Measurements from ENCODE around the gene RFK.

The RFK gene

DNA sequence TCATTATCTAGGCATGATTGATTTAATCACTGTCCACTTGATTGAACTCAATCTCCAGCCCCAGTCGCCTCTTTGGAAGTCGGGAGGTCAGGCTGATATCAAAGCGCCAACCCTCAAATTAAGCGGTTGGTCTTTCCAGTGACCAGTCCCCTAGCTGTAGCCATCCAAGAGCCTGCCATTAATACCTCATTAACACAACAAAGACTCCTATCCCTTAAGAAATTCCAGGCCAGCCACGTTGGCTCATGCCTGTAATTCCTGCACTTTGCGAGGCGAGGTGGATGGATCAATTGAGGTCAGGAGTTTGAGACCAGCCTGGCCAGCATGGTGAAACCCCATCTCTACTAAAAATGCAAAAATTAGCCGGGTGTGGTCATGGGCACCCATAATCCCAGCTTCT lies 37.4 kb upstream of the RFK start:
- Histone ChIP-seq H3K9me3 (ENCODE audit: low read depth, low read length) (no peaks in the 10 kb centered on the region), H3K27ac (no peak overlapping the region), H3K4me3 (no peak overlapping the region), H3K36me3 (ENCODE audit: insufficient read depth, low read length) (no peaks in the 10 kb centered on the region), H3K9ac (ENCODE audit: insufficient read length) (no peak overlapping the region)
- TF ChIP-seq FOXP2 (optimal IDR thresholded peaks at IDR 0.05; ENCODE audit: control extremely low read depth, extremely low read length, insufficient read depth) (no peak), POLR2AphosphoS5 (IDR thresholded peaks at IDR 0.05; ENCODE audit: borderline replicate concordance, low read depth, low read length) (no peak), EZH2 (IDR thresholded peaks at IDR 0.05) (no peak)
- no peak for DNase-seq (ENCODE audit: low read depth, low spot score)

DNA sequence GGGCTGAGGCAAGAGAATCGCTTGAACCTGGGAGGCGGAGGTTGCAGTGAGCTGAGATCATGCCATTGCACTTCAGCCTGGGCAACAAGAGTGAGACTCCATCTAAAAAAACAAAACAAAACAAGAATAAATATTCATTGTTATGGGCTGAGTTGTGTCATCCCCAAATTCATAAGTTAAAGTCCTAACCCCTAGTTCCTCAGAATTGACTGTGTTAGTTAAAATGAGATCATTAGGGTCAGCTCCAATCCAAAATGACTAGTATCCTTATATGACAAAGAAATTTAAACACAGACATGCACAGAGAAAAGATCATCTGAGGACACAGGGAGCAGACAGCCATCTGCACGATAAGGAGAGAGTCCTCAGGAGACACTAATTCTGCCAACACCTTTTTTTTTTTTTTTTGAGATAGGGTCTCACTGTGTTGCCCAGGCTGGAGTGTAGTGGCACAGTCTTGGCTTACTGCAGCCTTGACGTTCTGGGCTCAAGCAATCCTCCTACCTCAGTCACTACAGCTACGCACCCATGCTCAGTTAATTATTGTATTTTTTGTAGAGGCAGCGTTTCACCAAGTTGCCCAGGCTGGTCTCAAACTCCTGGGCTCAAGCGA lies 32.7 kb upstream of the RFK start:
- no peak for TF ChIP-seq EZH2 (IDR thresholded peaks at IDR 0.05)
- TF ChIP-seq POLR2AphosphoS5 (IDR thresholded peaks at IDR 0.05; ENCODE audit: borderline replicate concordance, low read depth, low read length), result no peak
- TF ChIP-seq FOXP2 (optimal IDR thresholded peaks at IDR 0.05; ENCODE audit: control extremely low read depth, extremely low read length, insufficient read depth), result no peak
- no peak for DNase-seq (ENCODE audit: low read depth, low spot score)
- Histone ChIP-seq H3K9ac (ENCODE audit: insufficient read length) (no peak overlapping the region), H3K4me3 (no peak overlapping the region), H3K27ac (no peak overlapping the region), H3K36me3 (ENCODE audit: insufficient read depth, low read length) (no peaks in the 10 kb centered on the region), H3K9me3 (ENCODE audit: low read depth, low read length) (no peaks in the 10 kb centered on the region)

DNA sequence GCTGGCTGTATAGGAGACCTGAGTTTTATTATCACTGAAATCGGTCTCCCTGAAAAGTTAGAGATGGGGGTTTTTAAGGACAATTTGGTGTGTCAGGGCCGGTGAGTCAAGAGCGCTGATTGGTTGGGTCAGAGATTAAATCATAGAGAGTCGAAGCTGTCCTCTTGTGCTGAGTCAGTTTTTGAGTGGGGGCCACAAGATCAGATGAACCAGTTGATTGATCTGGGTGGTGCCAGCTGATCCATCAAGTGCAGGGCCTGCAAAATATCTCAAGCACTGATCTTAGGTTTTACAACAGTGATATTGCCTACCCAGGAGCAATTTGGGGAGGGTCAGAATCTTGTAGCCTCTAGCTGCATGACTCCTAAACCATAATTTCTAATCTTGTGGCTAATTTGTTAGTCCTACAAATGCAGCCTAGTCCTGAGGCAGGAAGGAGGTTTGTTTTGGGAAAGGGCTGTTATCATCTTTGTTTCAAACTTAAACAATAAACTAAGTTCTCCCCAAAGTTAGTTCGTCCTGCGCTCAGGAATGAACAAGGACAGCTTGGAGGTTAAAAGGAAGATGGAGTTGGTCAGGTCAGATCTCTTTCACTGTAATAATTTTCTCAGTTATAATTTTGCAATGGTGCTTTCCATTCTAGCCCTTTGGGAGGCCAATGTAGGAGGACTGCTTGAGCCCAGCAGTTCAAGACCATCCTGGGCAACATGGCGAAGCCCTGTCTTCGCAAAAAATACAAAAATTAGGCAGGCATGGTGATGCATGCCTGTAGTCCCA lies 31.6 kb upstream of the RFK start:
- no peak overlapping the region for H3K27ac ChIP-seq
- H3K36me3 ChIP-seq (ENCODE audit: insufficient read depth, low read length), result no peaks in the 10 kb centered on the region
- H3K9ac ChIP-seq (ENCODE audit: insufficient read length), result no peak overlapping the region
- H3K9me3 ChIP-seq (ENCODE audit: low read depth, low read length), result no peaks in the 10 kb centered on the region
- TF ChIP-seq POLR2AphosphoS5 (IDR thresholded peaks at IDR 0.05; ENCODE audit: borderline replicate concordance, low read depth, low read length), result no peak
- TF ChIP-seq EZH2 (IDR thresholded peaks at IDR 0.05), result no peak
- no peak for TF ChIP-seq FOXP2 (optimal IDR thresholded peaks at IDR 0.05; ENCODE audit: control extremely low read depth, extremely low read length, insufficient read depth)
- H3K4me3 ChIP-seq, result no peak overlapping the region
- DNase-seq (ENCODE audit: low read depth, low spot score), result no peak

DNA sequence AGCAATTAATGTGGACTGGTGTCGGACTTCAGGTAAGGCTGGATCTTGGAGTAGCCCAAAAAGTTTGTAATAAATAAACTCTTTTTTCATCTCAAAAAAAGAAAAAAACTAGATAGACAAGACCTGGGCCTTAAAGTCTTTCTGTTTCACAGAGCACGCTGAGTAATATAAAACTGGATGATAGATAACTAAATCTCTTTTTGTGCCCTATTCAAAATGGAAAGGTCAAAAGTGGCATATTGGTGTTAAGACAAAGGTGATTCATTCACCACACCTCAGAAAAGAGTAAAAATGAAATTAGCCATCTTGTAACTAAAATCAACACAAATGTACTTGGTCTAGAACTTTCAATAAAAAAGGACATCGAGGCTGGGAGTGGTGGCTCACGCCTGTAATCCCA lies 30.3 kb upstream of the RFK start:
- TF ChIP-seq FOXP2 (optimal IDR thresholded peaks at IDR 0.05; ENCODE audit: control extremely low read depth, extremely low read length, insufficient read depth) (no peak), POLR2AphosphoS5 (IDR thresholded peaks at IDR 0.05; ENCODE audit: borderline replicate concordance, low read depth, low read length) (no peak), EZH2 (IDR thresholded peaks at IDR 0.05) (no peak)
- no peak overlapping the region for H3K4me3 ChIP-seq
- no peak overlapping the region for H3K27ac ChIP-seq
- H3K36me3 ChIP-seq (ENCODE audit: insufficient read depth, low read length), result no peaks in the 10 kb centered on the region
- no peaks in the 10 kb centered on the region for H3K9me3 ChIP-seq (ENCODE audit: low read depth, low read length)
- DNase-seq (ENCODE audit: low read depth, low spot score), result no peak
- H3K9ac ChIP-seq (ENCODE audit: insufficient read length), result no peak overlapping the region

DNA sequence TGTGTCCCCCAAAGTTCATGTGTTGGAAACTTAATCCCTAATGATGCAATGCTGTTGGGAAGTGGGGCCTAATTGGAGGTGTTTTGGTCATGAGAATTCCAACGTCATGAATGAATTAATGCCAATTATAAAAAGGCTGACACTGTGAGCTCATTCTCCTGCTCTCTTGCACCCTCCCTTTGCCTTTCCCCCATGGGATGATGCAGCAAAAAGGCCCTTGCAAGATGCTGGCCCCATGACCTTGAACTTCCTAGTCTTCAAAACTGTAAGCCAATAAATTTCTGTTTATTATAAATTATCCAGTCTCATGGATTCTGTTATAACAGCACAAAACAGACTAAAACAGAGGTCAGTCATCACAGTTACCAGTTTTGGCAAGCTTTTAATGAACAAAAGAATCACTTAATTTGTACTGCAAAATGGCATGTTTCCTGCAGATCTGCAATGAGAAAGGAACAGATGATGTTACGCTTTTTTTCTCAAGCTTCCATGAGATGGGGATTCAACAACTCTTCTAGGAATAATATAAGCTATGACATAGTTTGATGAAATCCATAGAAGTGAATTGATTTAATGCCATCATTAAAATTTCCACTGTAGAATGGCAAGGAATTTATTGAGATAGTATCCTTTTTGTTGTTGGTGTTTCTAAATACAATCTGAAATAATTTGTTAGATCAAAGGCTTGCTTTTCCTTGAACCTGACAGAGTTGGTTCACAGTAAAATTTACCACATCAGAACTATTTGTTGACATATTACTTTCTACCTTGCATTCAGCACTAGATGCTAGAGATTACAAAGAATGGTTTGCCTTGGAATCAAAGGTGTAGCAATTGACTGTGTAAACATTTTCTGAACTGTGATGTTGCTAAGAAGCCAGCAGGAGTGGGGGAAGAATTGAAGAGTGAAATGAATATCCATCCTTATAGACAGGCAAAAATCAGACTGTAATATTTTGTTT lies 29.3 kb upstream of the RFK start:
- no peak for TF ChIP-seq FOXP2 (optimal IDR thresholded peaks at IDR 0.05; ENCODE audit: control extremely low read depth, extremely low read length, insufficient read depth)
- no peak for TF ChIP-seq POLR2AphosphoS5 (IDR thresholded peaks at IDR 0.05; ENCODE audit: borderline replicate concordance, low read depth, low read length)
- no peak for DNase-seq (ENCODE audit: low read depth, low spot score)
- H3K36me3 ChIP-seq (ENCODE audit: insufficient read depth, low read length), result no peaks in the 10 kb centered on the region
- H3K4me3 ChIP-seq, result no peak overlapping the region
- no peak overlapping the region for H3K27ac ChIP-seq
- no peaks in the 10 kb centered on the region for H3K9me3 ChIP-seq (ENCODE audit: low read depth, low read length)
- no peak overlapping the region for H3K9ac ChIP-seq (ENCODE audit: insufficient read length)

DNA sequence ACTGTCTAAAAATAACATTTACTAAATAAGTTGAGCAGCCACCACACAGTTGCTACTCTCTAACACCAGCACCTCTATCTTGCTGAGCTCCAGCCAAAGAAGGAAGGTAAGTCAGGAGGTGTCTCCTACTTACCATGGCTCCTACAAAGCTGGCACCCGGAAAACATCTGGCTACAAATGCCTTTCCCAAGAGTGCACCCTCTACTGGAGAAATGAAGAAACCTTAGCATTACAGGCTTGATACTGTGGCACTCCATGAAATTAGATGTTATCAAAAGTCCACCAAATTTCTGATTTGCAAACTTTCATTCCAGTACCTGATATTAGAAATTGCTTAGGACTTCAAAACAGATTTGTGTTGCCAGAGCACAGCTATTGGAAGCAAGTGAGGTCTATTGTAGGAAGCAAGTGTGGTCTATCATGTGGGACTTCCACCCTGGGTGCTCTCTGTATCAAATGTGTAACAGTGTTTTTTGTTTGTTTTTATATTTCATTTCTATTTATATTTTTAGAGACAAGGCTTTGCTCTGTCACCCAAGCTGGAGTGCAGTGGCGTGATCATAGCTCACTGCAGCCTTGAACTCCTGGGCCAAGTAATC lies 25.7 kb upstream of the RFK start:
- no peak for TF ChIP-seq POLR2AphosphoS5 (IDR thresholded peaks at IDR 0.05; ENCODE audit: borderline replicate concordance, low read depth, low read length)
- no peak for TF ChIP-seq FOXP2 (optimal IDR thresholded peaks at IDR 0.05; ENCODE audit: control extremely low read depth, extremely low read length, insufficient read depth)
- TF ChIP-seq EZH2 (IDR thresholded peaks at IDR 0.05), result no peak
- Histone ChIP-seq H3K9me3 (ENCODE audit: low read depth, low read length) (no peaks in the 10 kb centered on the region), H3K9ac (ENCODE audit: insufficient read length) (no peak overlapping the region), H3K4me3 (no peak overlapping the region), H3K27ac (no peak overlapping the region), H3K36me3 (ENCODE audit: insufficient read depth, low read length) (no peaks in the 10 kb centered on the region)
- no peak for DNase-seq (ENCODE audit: low read depth, low spot score)

DNA sequence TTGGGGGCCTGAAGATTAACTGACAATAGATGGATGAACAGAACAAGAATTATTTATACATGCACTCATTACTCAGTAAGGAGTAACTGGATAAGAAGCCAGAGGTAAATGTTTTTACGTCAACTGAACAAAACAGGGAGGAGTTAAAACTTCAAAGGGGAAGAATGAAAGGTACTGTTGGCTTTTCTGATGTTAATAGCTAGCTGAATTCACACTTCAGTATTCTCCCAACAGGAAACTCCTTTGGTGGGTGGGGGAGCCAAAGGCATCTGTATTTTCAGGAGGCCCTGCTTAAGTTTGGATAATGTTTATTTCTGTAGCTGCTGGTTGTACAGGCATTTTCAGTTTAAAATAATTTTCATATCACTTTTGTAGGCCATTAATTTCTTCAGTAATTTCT lies 23.2 kb upstream of the RFK start:
- DNase-seq (ENCODE audit: low read depth, low spot score), result no peak
- no peak overlapping the region for H3K4me3 ChIP-seq
- no peaks in the 10 kb centered on the region for H3K9me3 ChIP-seq (ENCODE audit: low read depth, low read length)
- H3K27ac ChIP-seq, result no peak overlapping the region
- no peak overlapping the region for H3K9ac ChIP-seq (ENCODE audit: insufficient read length)
- TF ChIP-seq EZH2 (IDR thresholded peaks at IDR 0.05) (no peak), FOXP2 (optimal IDR thresholded peaks at IDR 0.05; ENCODE audit: control extremely low read depth, extremely low read length, insufficient read depth) (no peak), POLR2AphosphoS5 (IDR thresholded peaks at IDR 0.05; ENCODE audit: borderline replicate concordance, low read depth, low read length) (no peak)
- no peaks in the 10 kb centered on the region for H3K36me3 ChIP-seq (ENCODE audit: insufficient read depth, low read length)

DNA sequence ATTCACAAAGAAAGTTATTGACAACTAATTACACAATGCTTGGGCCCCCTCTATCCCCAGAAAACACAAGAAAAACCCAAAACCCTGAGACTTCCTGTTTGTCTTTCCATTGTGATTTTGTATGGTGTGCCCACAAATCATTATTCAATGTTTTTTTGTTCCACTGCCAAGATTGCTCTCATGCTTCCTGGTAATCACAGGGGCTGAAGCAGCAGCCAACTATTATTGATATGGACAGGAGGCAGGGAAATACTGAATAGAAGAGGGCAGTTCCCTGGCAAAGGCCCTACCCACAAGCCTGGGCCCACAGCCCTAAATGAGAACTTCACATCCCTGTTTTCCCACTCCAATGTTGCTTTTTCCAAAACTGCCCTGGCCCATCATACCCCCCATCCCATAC lies 21.5 kb upstream of the RFK start:
- Histone ChIP-seq H3K9ac (ENCODE audit: insufficient read length) (no peak overlapping the region), H3K36me3 (ENCODE audit: insufficient read depth, low read length) (no peaks in the 10 kb centered on the region), H3K9me3 (ENCODE audit: low read depth, low read length) (no peaks in the 10 kb centered on the region), H3K4me3 (no peak overlapping the region), H3K27ac (no peak overlapping the region)
- TF ChIP-seq FOXP2 (optimal IDR thresholded peaks at IDR 0.05; ENCODE audit: control extremely low read depth, extremely low read length, insufficient read depth) (no peak), EZH2 (IDR thresholded peaks at IDR 0.05) (no peak), POLR2AphosphoS5 (IDR thresholded peaks at IDR 0.05; ENCODE audit: borderline replicate concordance, low read depth, low read length) (no peak)
- no peak for DNase-seq (ENCODE audit: low read depth, low spot score)

Measured in SK-N-MC (cell line).